A549 (cell line): ENCODE results near the gene DNAJC5G. TPM values are rescaled to one million over a fixed set of nuclear protein-coding genes. Genes with fewer than 3 reads are reported as not detected.

Experiments
- ATAC-seq, 2 experiments: fragments of 200-7000 bp in 1 of 2; fragments of >200 bp in 1 of 2; cut with Nextera tagmentation in 1 of 2; cut with Tn5 transposase in 1 of 2; 3 replicates each; pipeline versions ENCODE4 v1.8.0 to v1.9.1; 2018 to 2020; ENCODE audit warnings: mild to moderate bottlenecking in 1 of 2, moderate library complexity in 1 of 2
- CTCF ChIA-PET: fragments of 300-600 bp; sonication (Branson Sonifier 250); formaldehyde crosslinking; extraction: SDS; loops from one replicate; lab custom pipeline; 2021; ENCODE audit warnings: antibody characterized with exemption, inconsistent platforms; lab: Yijun Ruan, JAX
- POLR2A ChIA-PET: fragments of 350-600 bp; formaldehyde crosslinking; extraction: SDS; loops from one replicate; lab custom pipeline; 2021; ENCODE audit warnings: antibody characterized with exemption, inconsistent platforms; lab: Yijun Ruan, JAX
- DNase-seq, 2 experiments: peaks; one replicate each; pipeline versions ENCODE4 v3.0.0 to v3.0.0-alpha.2; 2011 to 2016; ENCODE audit warnings: low read depth in 1 of 2, low spot score in 1 of 2
- FAIRE-seq: peaks from 2 replicates; lab custom pipeline; 2011; peaks lifted over from hg19 to GRCh38; lab: Jason Lieb, UNC
- H3K27ac ChIP-seq, 2 experiments: fragments of >200 bp; sonication (Bioruptor Twin); formaldehyde crosslinking; 3 replicates each; pipeline ENCODE4 v1.5.1; 2016 to 2017
- H3K4me1 ChIP-seq: fragments of >200 bp; sonication (Bioruptor Twin); formaldehyde crosslinking; 3 replicates; pipeline ENCODE4 v1.6.1; 2016
- H3K4me2 ChIP-seq: fragments of >200 bp; sonication (Bioruptor Twin); formaldehyde crosslinking; 3 replicates; pipeline ENCODE4 v1.6.1; 2016
- H3K4me3 ChIP-seq: fragments of >200 bp; sonication (Bioruptor Twin); formaldehyde crosslinking; 3 replicates; pipeline ENCODE4 v1.5.1; 2016
- H3K9me3 ChIP-seq: fragments of >200 bp; sonication (Bioruptor Twin); formaldehyde crosslinking; 3 replicates; pipeline ENCODE4 v1.6.1; 2016
- ATOH8 ChIP-seq: fragments of 250-450 bp; sonication (Bioruptor Pico); IDR thresholded peaks from 2 replicates; pipeline ENCODE4 v1.5.0; 2020; ENCODE audit warnings: low read depth, mild to moderate bottlenecking, moderate library complexity
- CBX2 ChIP-seq: fragments of 200-600 bp; sonication (generic); IDR thresholded peaks from 2 replicates; pipeline ENCODE4 v1.6.1; 2016; ENCODE audit warnings: low read depth, mild to moderate bottlenecking, borderline replicate concordance
- CEBPB ChIP-seq, 2 experiments: fragments of >200 bp in 1 of 2; sonication (Bioruptor Twin) in 1 of 2; formaldehyde crosslinking in 1 of 2; IDR thresholded peaks; 2 replicates each; pipeline ENCODE4 v1.6.1; 2012 to 2016
- EHMT2 ChIP-seq: fragments of 200-600 bp; sonication (generic); IDR thresholded peaks from 2 replicates; pipeline ENCODE4 v1.6.1; 2016; ENCODE audit warnings: antibody characterized with exemption, low read depth, mild to moderate bottlenecking, moderate library complexity
- EP300 ChIP-seq, 2 experiments: fragments of >200 bp; sonication (Bioruptor Twin); formaldehyde crosslinking; IDR thresholded peaks; 2 replicates in 1 of 2; 3 replicates in 1 of 2; pipeline ENCODE4 v1.6.1; 2016 to 2017
- ESRRA ChIP-seq: fragments of 150-350 bp; IDR thresholded peaks from 2 replicates; pipeline ENCODE4 v1.6.1; 2014; ENCODE audit warnings: mild to moderate bottlenecking, low read length, borderline replicate concordance
- GATA3 ChIP-seq: IDR thresholded peaks from 2 replicates; pipeline ENCODE4 v1.6.1; 2012; ENCODE audit warnings: borderline replicate concordance
- HOXB5 ChIP-seq: fragments of 250-450 bp; sonication (Bioruptor Pico); IDR thresholded peaks from 2 replicates; pipeline ENCODE4 v1.5.0; 2020; ENCODE audit warnings: mild to moderate bottlenecking, moderate library complexity
- KDM5A ChIP-seq: fragments of 200-600 bp; sonication (generic); IDR thresholded peaks from 2 replicates; pipeline ENCODE4 v1.6.1; 2016; ENCODE audit warnings: antibody characterized with exemption, mild to moderate bottlenecking
- MAFK ChIP-seq: fragments of 450-650 bp; IDR thresholded peaks from 2 replicates; pipeline ENCODE4 v1.6.1; 2014; ENCODE audit not compliant: partially characterized antibody
- MAX ChIP-seq: IDR thresholded peaks from 2 replicates; pipeline ENCODE4 v1.6.1; 2012
- MAZ ChIP-seq: fragments of 150-350 bp; IDR thresholded peaks from 2 replicates; pipeline ENCODE4 v1.6.1; 2014; ENCODE audit warnings: antibody characterized with exemption, low read depth, low read length, borderline replicate concordance
- NFE2L2 ChIP-seq: fragments of 150-350 bp; conservative IDR thresholded peaks from 2 replicates; pipeline ENCODE4 v1.6.1; 2014; ENCODE audit warnings: low read length
- NPAS2 ChIP-seq: fragments of 250-450 bp; sonication (Bioruptor Pico); IDR thresholded peaks from 2 replicates; pipeline ENCODE4 v1.8.0; 2022; ENCODE audit warnings: mild to moderate bottlenecking, moderate library complexity, borderline replicate concordance
- NR3C1 ChIP-seq: fragments of >200 bp; sonication (Bioruptor Twin); formaldehyde crosslinking; IDR thresholded peaks from 3 replicates; pipeline ENCODE4 v1.6.1; 2017
- PBX3 ChIP-seq: IDR thresholded peaks from 2 replicates; pipeline ENCODE4 v1.6.1; 2012
- PHF8 ChIP-seq: fragments of 200-600 bp; sonication (generic); IDR thresholded peaks from 2 replicates; pipeline ENCODE4 v1.6.1; 2016; ENCODE audit warnings: low read depth, mild to moderate bottlenecking, antibody characterized with exemption, moderate library complexity, borderline replicate concordance
- RAD21 ChIP-seq, 2 experiments: fragments of >200 bp in 1 of 2; sonication (Bioruptor Twin) in 1 of 2; formaldehyde crosslinking in 1 of 2; IDR thresholded peaks in 1 of 2; conservative IDR thresholded peaks in 1 of 2; 2 replicates in 1 of 2; 3 replicates in 1 of 2; pipeline ENCODE4 v1.6.1; 2012 to 2018; ENCODE audit warnings: inconsistent platforms in 1 of 2
- RFX5 ChIP-seq: fragments of 450-650 bp; IDR thresholded peaks from 2 replicates; pipeline ENCODE4 v1.7.1; 2014; ENCODE audit warnings: antibody characterized with exemption, mild to moderate bottlenecking, moderate library complexity
- RNF2 ChIP-seq: fragments of 200-600 bp; sonication (generic); IDR thresholded peaks from 2 replicates; pipeline ENCODE4 v1.6.1; 2016; ENCODE audit warnings: low read depth, mild to moderate bottlenecking, antibody characterized with exemption, moderate library complexity, borderline replicate concordance
- SMC3 ChIP-seq: fragments of >200 bp; sonication (Bioruptor Twin); formaldehyde crosslinking; IDR thresholded peaks from 3 replicates; pipeline ENCODE4 v1.6.1; 2018; ENCODE audit warnings: inconsistent platforms
- SREBF2 ChIP-seq: fragments of 450-650 bp; IDR thresholded peaks from 2 replicates; pipeline ENCODE4 v1.6.1; 2014; ENCODE audit warnings: mild to moderate bottlenecking, moderate library complexity
- ZC3H11A ChIP-seq: fragments of 450-650 bp; IDR thresholded peaks from 2 replicates; pipeline ENCODE4 v1.6.1; 2014; ENCODE audit warnings: antibody characterized with exemption, mild to moderate bottlenecking
- ZFP36 ChIP-seq: fragments of 450-650 bp; IDR thresholded peaks from 2 replicates; pipeline ENCODE4 v1.6.1; 2014; ENCODE audit warnings: borderline replicate concordance; ENCODE audit not compliant: partially characterized antibody
- ZNF302 ChIP-seq: fragments of 250-450 bp; sonication (Bioruptor Pico); IDR thresholded peaks from 2 replicates; pipeline ENCODE4 v1.9.0; 2021; ENCODE audit warnings: inconsistent platforms, mild to moderate bottlenecking, moderate library complexity
- WGBS: methylation state at CpG from one replicate; pipeline ENCODE4 v1.1.6; 2017; ENCODE audit errors: missing lambda C conversion rate; 5-methylcytosine and 5-hydroxymethylcytosine counted together
- polyA minus RNA-seq: library from RNA; depleted of rRNA, polyadenylated mRNA; stranded (reverse); fragments of >200 nt; gene quantifications from 2 replicates; pipeline ENCODE4 v1.2.3, GENCODE V29; 2011; rRNA and poly(A)+ RNA removed
- polyA plus RNA-seq, 4 experiments: library from polyadenylated mRNA; depleted of rRNA in 3 of 4; stranded (reverse); fragments of >200 nt; fragmentation: RNase III in 1 of 4; extraction: RNeasy Plus Mini Kit Qiagen cat#74134 plus additional on column Dnase treatment in 1 of 4; gene quantifications; 2 replicates in 3 of 4; 3 replicates in 1 of 4; pipeline ENCODE4 v1.2.3, GENCODE V29; 2011 to 2017

DNAJC5G gene
- polyA plus RNA-seq (2011; rRNA removed) = 0.12 TPM in 1 of 2 replicates, not detected in the other
- not detected in 2 replicates for polyA plus RNA-seq (2012; cell fraction: cytosol; rRNA removed)
- not detected in 2 replicates for polyA plus RNA-seq (2012; cell fraction: nucleus; rRNA removed)
- polyA plus RNA-seq (2017; fragmentation: RNase III; extraction: RNeasy Plus Mini Kit Qiagen cat#74134 plus additional on column Dnase treatment) = not detected in 3 replicates
- polyA minus RNA-seq = not detected in 2 replicates

- H3K27ac ChIP-seq = no peak within 1 kb of the TSS
- no peaks in the 10 kb centered on the region for H3K9me3 ChIP-seq
- no peak for FAIRE-seq
- ChIA-PET POLR2A (no interaction called here), CTCF (interaction anchor here (0.7 to 12.1 kb wide), 4 partner anchors 8 to 43 kb away, joined by 4 to 394 read pairs (median 254); partner anchors contain the start of gene SLC30A3)
- no peak for ATAC-seq
- no peak for DNase-seq
- TF ChIP-seq EP300 (IDR thresholded peaks at IDR 0.05) = no peak
- no peak for TF ChIP-seq ATOH8 (CRISPR knock-in tag)
- TF ChIP-seq ZC3H11A = no peak
- TF ChIP-seq MAFK = no peak
- TF ChIP-seq RFX5 = no peak
- no peak for TF ChIP-seq ZFP36
- WGBS = 79% methylated on average over 39 of the region's 39 CpGs
- H3K4me1 ChIP-seq = peaks cover 5% of the 10 kb centered on the region; the same call in 2 of the 3 replicates
- no peak within 1 kb of the TSS for H3K4me3 ChIP-seq
- no peak within 1 kb of the TSS for H3K4me2 ChIP-seq
Measured at GRCh38 chr2:27275211-27276150, at the start of gene DNAJC5G. DNAJC5G (plus strand) TSS chr2:27275433; CDS start chr2:27276729, 1,296 bp downstream.

GRCh38 chr2:27225526-27225925 is 49.7 kb upstream of the DNAJC5G start:
- ChIA-PET CTCF (interaction anchor here (1.1 to 2.9 kb wide), 6 partner anchors 8 to 78 kb away, joined by 4 to 9 read pairs (median 6); no protein-coding TSS in a partner anchor), POLR2A (interaction anchor here (1.5 kb wide), 1 partner anchor 9 kb away, joined by 3 read pairs; no protein-coding TSS in a partner anchor)
- 95% methylated on average over 9 of the region's 9 CpGs for WGBS
- no peak overlapping the region for H3K27ac ChIP-seq
- H3K4me2 ChIP-seq = no peak overlapping the region
- ATAC-seq (no peak), DNase-seq (no peak), FAIRE-seq (no peak)
- TF ChIP-seq HOXB5 (CRISPR knock-in tag) (no peak), GATA3 (no peak), SMC3 (no peak), CBX2 (no peak), EHMT2 (no peak), RNF2 (no peak), ESRRA (no peak), RAD21 (conservative IDR thresholded peaks at IDR 0.05 in 1 of 2, IDR thresholded peaks at IDR 0.05 in 1 of 2) (no peak), ZNF302 (CRISPR knock-in tag) (no peak), PHF8 (no peak), NFE2L2 (no peak), NR3C1 (no peak), NPAS2 (CRISPR knock-in tag) (no peak), SREBF2 (no peak), CEBPB (IDR thresholded peaks at IDR 0.05) (no peak), MAX (no peak), MAZ (no peak), KDM5A (no peak), PBX3 (no peak), ZC3H11A (no peak)
- H3K4me1 ChIP-seq = no peaks in the 10 kb centered on the region
- no peaks in the 10 kb centered on the region for H3K9me3 ChIP-seq
- H3K4me3 ChIP-seq = no peak overlapping the region
